Activated naive CD4-positive, alpha-beta T cell treated with anti-CD3 and anti-CD28 coated beads, Interleukin-2, amount 10 ng/mL, durations not matched to agents 7 days and 5 days (primary cell): Measurements from ENCODE around the gene CCDC88A.

Experiments
- CTCF ChIA-PET: fragments of 350-600 bp; sonication (Branson Sonifier 250); formaldehyde crosslinking; loops from one replicate; lab custom pipeline; 2021; ENCODE audit warnings: antibody characterized with exemption; lab: Charles Lee
- DNase-seq: peaks from one replicate; pipeline ENCODE4 v3.0.0-alpha.2; 2020
- H3K27ac Mint-ChIP-seq: one replicate; pipeline ENCODE4 v1.8.0; 2021; ENCODE audit warnings: mild to moderate bottlenecking, moderate library complexity, mixed read lengths
- H3K27me3 Mint-ChIP-seq: one replicate; pipeline ENCODE4 v1.8.0; 2021; ENCODE audit warnings: mild to moderate bottlenecking, mixed read lengths
- H3K36me3 Mint-ChIP-seq: one replicate; pipeline ENCODE4 v1.8.0; 2021; ENCODE audit warnings: mixed read lengths
- H3K4me1 Mint-ChIP-seq: one replicate; pipeline ENCODE4 v1.8.0; 2021; ENCODE audit warnings: mixed read lengths
- H3K4me3 Mint-ChIP-seq: one replicate; pipeline ENCODE4 v1.8.0; 2021; ENCODE audit warnings: mild to moderate bottlenecking, moderate library complexity, mixed read lengths
- H3K9me3 Mint-ChIP-seq: one replicate; pipeline ENCODE4 v1.8.0; 2021; ENCODE audit warnings: mixed read lengths

The CCDC88A gene

GRCh38 chr2:55438391-55439100 lies 18.9 kb upstream of the CCDC88A start:
- Mint-ChIP-seq H3K27me3 (peaks cover 6% of the 10 kb centered on the region), H3K4me1 (no peaks in the 10 kb centered on the region), H3K36me3 (no peaks in the 10 kb centered on the region), H3K4me3 (no peak overlapping the region), H3K27ac (no peak overlapping the region), H3K9me3 (no peaks in the 10 kb centered on the region)
- CTCF ChIA-PET, result no interaction called here
- DNase-seq, result no peak

GRCh38 chr2:55437515-55438390 lies 18.1 kb upstream of the CCDC88A start:
- no peaks in the 10 kb centered on the region for H3K9me3 Mint-ChIP-seq
- CTCF ChIA-PET, result no interaction called here
- H3K4me1 Mint-ChIP-seq, result no peaks in the 10 kb centered on the region
- no peak overlapping the region for H3K27ac Mint-ChIP-seq
- no peak for DNase-seq
- H3K27me3 Mint-ChIP-seq, result no peaks in the 10 kb centered on the region
- no peaks in the 10 kb centered on the region for H3K36me3 Mint-ChIP-seq
- H3K4me3 Mint-ChIP-seq, result no peak overlapping the region

- CTCF ChIA-PET, result no interaction called here
- Mint-ChIP-seq H3K4me1 (peaks cover 3% of the 10 kb centered on the region), H3K27ac (no peak overlapping the region), H3K4me3 (no peak overlapping the region), H3K36me3 (no peaks in the 10 kb centered on the region), H3K27me3 (peaks cover 4% of the 10 kb centered on the region), H3K9me3 (no peaks in the 10 kb centered on the region)
- DNase-seq, result no peak
Measured at GRCh38 chr2:55431982-55432627, 12.4 kb upstream of the CCDC88A start.

GRCh38 chr2:55430211-55430975 lies 10.7 kb upstream of the CCDC88A start:
- peaks cover 9% of the 10 kb centered on the region for H3K27me3 Mint-ChIP-seq
- CTCF ChIA-PET, result no interaction called here
- no peaks in the 10 kb centered on the region for H3K36me3 Mint-ChIP-seq
- H3K4me1 Mint-ChIP-seq, result peaks cover 3% of the 10 kb centered on the region
- no peak overlapping the region for H3K4me3 Mint-ChIP-seq
- H3K27ac Mint-ChIP-seq, result no peak overlapping the region
- no peaks in the 10 kb centered on the region for H3K9me3 Mint-ChIP-seq
- DNase-seq, result no peak

- no peak overlapping the region for H3K27ac Mint-ChIP-seq
- H3K4me1 Mint-ChIP-seq, result peaks cover 3% of the 10 kb centered on the region
- CTCF ChIA-PET, result no interaction called here
- no peaks in the 10 kb centered on the region for H3K9me3 Mint-ChIP-seq
- DNase-seq, result no peak
- H3K36me3 Mint-ChIP-seq, result no peaks in the 10 kb centered on the region
- peaks cover 15% of the 10 kb centered on the region for H3K27me3 Mint-ChIP-seq
- H3K4me3 Mint-ChIP-seq, result no peak overlapping the region
Measured at GRCh38 chr2:55428258-55428657, 8.6 kb upstream of the CCDC88A start.

GRCh38 chr2:55425431-55425831 lies 5.8 kb upstream of the CCDC88A start:
- Mint-ChIP-seq H3K27me3 (peaks cover 26% of the 10 kb centered on the region), H3K4me3 (no peak overlapping the region), H3K9me3 (no peaks in the 10 kb centered on the region), H3K36me3 (no peaks in the 10 kb centered on the region), H3K27ac (no peak overlapping the region), H3K4me1 (peaks cover 17% of the 10 kb centered on the region)
- no peak for DNase-seq
- CTCF ChIA-PET, result no interaction called here

- CTCF ChIA-PET, result no interaction called here
- Mint-ChIP-seq H3K27me3 (peaks cover 37% of the 10 kb centered on the region), H3K9me3 (no peaks in the 10 kb centered on the region), H3K27ac (no peak overlapping the region), H3K4me3 (no peak overlapping the region), H3K36me3 (no peaks in the 10 kb centered on the region), H3K4me1 (peaks cover 34% of the 10 kb centered on the region)
- DNase-seq, result no peak
Measured at GRCh38 chr2:55422876-55423665, 3.4 kb upstream of the CCDC88A start.

- CTCF ChIA-PET, result interaction anchor here (0.7 kb wide), 1 partner anchor 145 kb away, joined by 3 read pairs; no protein-coding TSS in a partner anchor
- no peaks in the 10 kb centered on the region for H3K9me3 Mint-ChIP-seq
- no peak for DNase-seq
- peaks cover 37% of the 10 kb centered on the region for H3K27me3 Mint-ChIP-seq
- no peak overlapping the region for H3K27ac Mint-ChIP-seq
- H3K36me3 Mint-ChIP-seq, result no peaks in the 10 kb centered on the region
- H3K4me1 Mint-ChIP-seq, result peaks cover 34% of the 10 kb centered on the region
- peak overlapping the region; percentile 90 for H3K4me3 Mint-ChIP-seq
Measured at GRCh38 chr2:55421326-55421725, 1.7 kb upstream of the CCDC88A start.

- Mint-ChIP-seq H3K36me3 (no peaks in the 10 kb centered on the region), H3K27me3 (peaks cover 36% of the 10 kb centered on the region), H3K9me3 (no peaks in the 10 kb centered on the region), H3K27ac (no peak overlapping the region), H3K4me3 (peak overlapping the region; percentile 90), H3K4me1 (peaks cover 34% of the 10 kb centered on the region)
- CTCF ChIA-PET, result interaction anchor here (0.7 kb wide), 1 partner anchor 146 kb away, joined by 3 read pairs; no protein-coding TSS in a partner anchor
- DNase-seq, result no peak
Measured at GRCh38 chr2:55420871-55421270, 1.2 kb upstream of the CCDC88A start.

- H3K4me1 Mint-ChIP-seq, result peaks cover 34% of the 10 kb centered on the region
Measured at GRCh38 chr2:55420439-55420725, 726 bp upstream of the CCDC88A start.

GRCh38 chr2:55419233-55419678 lies 400 bp downstream of the CCDC88A start:
- Mint-ChIP-seq H3K9me3 (no peaks in the 10 kb centered on the region), H3K27me3 (peaks cover 32% of the 10 kb centered on the region), H3K4me1 (peaks cover 34% of the 10 kb centered on the region), H3K4me3 (peak overlapping the region; percentile 90), H3K27ac (peak overlapping the region; percentile 58), H3K36me3 (no peaks in the 10 kb centered on the region)
- CTCF ChIA-PET, result no interaction called here
- DNase-seq, result no peak

More at GRCh38 chr2:55420439-55420725, 726 bp upstream of the CCDC88A start:
- CTCF ChIA-PET, result no interaction called here
- Mint-ChIP-seq H3K36me3 (no peaks in the 10 kb centered on the region), H3K27me3 (peaks cover 32% of the 10 kb centered on the region), H3K9me3 (no peaks in the 10 kb centered on the region), H3K27ac (no peak overlapping the region), H3K4me3 (peak overlapping the region; percentile 90)
- no peak for DNase-seq

GRCh38 chr2:55418512-55419232 lies 984 bp downstream of the CCDC88A start:
- Mint-ChIP-seq H3K27ac (no peak overlapping the region), H3K36me3 (no peaks in the 10 kb centered on the region), H3K27me3 (peaks cover 28% of the 10 kb centered on the region), H3K4me1 (peaks cover 34% of the 10 kb centered on the region), H3K9me3 (no peaks in the 10 kb centered on the region), H3K4me3 (peak overlapping the region; percentile 90)
- no peak for DNase-seq
- CTCF ChIA-PET, result no interaction called here

GRCh38 chr2:55418072-55418471 lies 1.6 kb downstream of the CCDC88A start:
- Mint-ChIP-seq H3K9me3 (no peaks in the 10 kb centered on the region), H3K27ac (no peak overlapping the region), H3K27me3 (peaks cover 26% of the 10 kb centered on the region), H3K4me1 (peaks cover 34% of the 10 kb centered on the region), H3K36me3 (no peaks in the 10 kb centered on the region), H3K4me3 (no peak overlapping the region)
- DNase-seq, result no peak
- CTCF ChIA-PET, result no interaction called here
